HG03108 (cell line): ENCODE results near the gene EPS8L3.
"Not testable (repeated sequence)": the region's sequence is repeated elsewhere in the genome, so short reads cannot be mapped to it uniquely, and the experiment has no call there.

Experiments
- ATAC-seq: cut with Tn5 transposase; IDR thresholded peaks from one replicate; pipeline ENCODE4 v1.9.1; 2021; ENCODE audit warnings: moderate library complexity; ENCODE audit not compliant: unreplicated experiment

The EPS8L3 gene

GRCh38 chr1:109714661-109715372 lies 48.9 kb downstream of the EPS8L3 start:
- ATAC-seq: no peak

GRCh38 chr1:109713636-109714035 lies 50.1 kb downstream of the EPS8L3 start:
- no peak for ATAC-seq

- no peak for ATAC-seq
Observed at GRCh38 chr1:109712321-109712864, 51.3 kb downstream of the EPS8L3 start.

- not testable (repeated sequence) for ATAC-seq
Observed at GRCh38 chr1:109711593-109712320, 52.0 kb downstream of the EPS8L3 start, which contains the start of gene GSTM5. Gene GSTM5, plus strand, starts transcription at chr1:109712251. Its CDS starts 62 bp downstream, at chr1:109712313.

- ATAC-seq: not testable (repeated sequence)
Observed at GRCh38 chr1:109709822-109710221, 53.9 kb downstream of the EPS8L3 start.

GRCh38 chr1:109708949-109709348 lies 54.8 kb downstream of the EPS8L3 start:
- ATAC-seq: not testable (repeated sequence)

GRCh38 chr1:109705411-109705810 lies 58.3 kb downstream of the EPS8L3 start:
- no peak for ATAC-seq

- no peak for ATAC-seq
Observed at GRCh38 chr1:109704173-109704572, 59.5 kb downstream of the EPS8L3 start.

- not testable (repeated sequence) for ATAC-seq
Observed at GRCh38 chr1:109702940-109703339, 60.8 kb downstream of the EPS8L3 start.
